Astrocyte (in vitro differentiated cells and primary cell): ENCODE data around the gene FOXK2. TPM values are rescaled to one million over a fixed set of nuclear protein-coding genes. Genes with fewer than 3 reads are reported as not detected.

Experiments
- DNase-seq: peaks from one replicate; pipeline ENCODE4 v3.0.0-alpha.2; 2010; ENCODE audit warnings: low read depth
- FAIRE-seq: peaks from 2 replicates; lab custom pipeline; 2011; peaks lifted over from hg19 to GRCh38; lab: Jason Lieb, UNC
- H2AFZ ChIP-seq: 2 replicates; pipeline ENCODE4 v1.6.0; 2012; ENCODE audit warnings: low read depth, low read length, inconsistent platforms
- H3K27ac ChIP-seq: 2 replicates; pipeline ENCODE4 v1.5.1; 2011; ENCODE audit warnings: low read depth, low read length, inconsistent platforms
- H3K27me3 ChIP-seq: 2 replicates; pipeline ENCODE4 v1.6.0; 2011; ENCODE audit warnings: low read length, inconsistent platforms; ENCODE audit not compliant: insufficient read depth
- H3K36me3 ChIP-seq: 2 replicates; pipeline ENCODE4 v1.5.1; 2011; ENCODE audit warnings: low read length, inconsistent platforms; ENCODE audit not compliant: insufficient read depth
- H3K4me1 ChIP-seq: 2 replicates; pipeline ENCODE4 v1.5.1; 2011; ENCODE audit warnings: low read length, inconsistent platforms; ENCODE audit not compliant: insufficient read depth
- H3K4me2 ChIP-seq: 2 replicates; pipeline ENCODE4 v1.6.0; 2012; ENCODE audit warnings: low read length, inconsistent platforms
- H3K4me3 ChIP-seq: 2 replicates; pipeline ENCODE4 v1.5.1; 2011; ENCODE audit warnings: low read depth, mild to moderate bottlenecking, low read length, inconsistent platforms; ENCODE audit not compliant: insufficient read depth
- H3K79me2 ChIP-seq: 2 replicates; pipeline ENCODE4 v1.6.0; 2012; ENCODE audit warnings: mild to moderate bottlenecking, low read length, inconsistent platforms; ENCODE audit not compliant: insufficient read depth
- H3K9ac ChIP-seq: 2 replicates; pipeline ENCODE4 v1.6.0; 2012; ENCODE audit warnings: mild to moderate bottlenecking, low read length, inconsistent platforms
- H3K9me3 ChIP-seq: 2 replicates; pipeline ENCODE4 v1.5.1; 2012; ENCODE audit warnings: low read depth, mild to moderate bottlenecking, low read length, inconsistent platforms; ENCODE audit not compliant: insufficient read depth
- H4K20me1 ChIP-seq: 2 replicates; pipeline ENCODE4 v1.6.0; 2012; ENCODE audit warnings: low read length, inconsistent platforms; ENCODE audit not compliant: insufficient read depth
- H3K27ac Mint-ChIP-seq: one replicate; pipeline ENCODE4 v1.8.0; 2021; ENCODE audit warnings: mild to moderate bottlenecking, mixed read lengths; ENCODE audit not compliant: unreplicated experiment
- H3K27me3 Mint-ChIP-seq: one replicate; pipeline ENCODE4 v1.8.0; 2021; ENCODE audit warnings: low read depth, mixed read lengths; ENCODE audit not compliant: unreplicated experiment
- H3K36me3 Mint-ChIP-seq: one replicate; pipeline ENCODE4 v1.8.0; 2021; ENCODE audit warnings: low read depth, mixed read lengths; ENCODE audit not compliant: unreplicated experiment
- H3K4me1 Mint-ChIP-seq: one replicate; pipeline ENCODE4 v1.8.0; 2021; ENCODE audit warnings: low read depth, mixed read lengths; ENCODE audit not compliant: unreplicated experiment
- H3K4me3 Mint-ChIP-seq: one replicate; pipeline ENCODE4 v1.8.0; 2021; ENCODE audit warnings: mild to moderate bottlenecking, moderate library complexity, mixed read lengths; ENCODE audit not compliant: unreplicated experiment
- H3K9me3 Mint-ChIP-seq: one replicate; pipeline ENCODE4 v1.8.0; 2021; ENCODE audit warnings: mild to moderate bottlenecking, mixed read lengths; ENCODE audit not compliant: unreplicated experiment
- EZH2 ChIP-seq: IDR thresholded peaks from 2 replicates; pipeline ENCODE4 v1.6.1; 2012; ENCODE audit warnings: mild to moderate bottlenecking, low read length, inconsistent platforms; ENCODE audit not compliant: insufficient read depth
- total RNA-seq: library from RNA; stranded (reverse); gene quantifications from 2 replicates; pipeline ENCODE4 v1.2.1, GENCODE V29; 2021
- TF ChIP-seq, protein P1 (sequence below): IDR thresholded peaks from 2 replicates; pipeline ENCODE4 v1.5.1; 2011; ENCODE audit warnings: low read depth, mild to moderate bottlenecking, inconsistent platforms, low read length, moderate library complexity; ENCODE audit not compliant: insufficient read depth

Gene FOXK2
- total RNA-seq, 1 donor from 2014 or later: 68.0 TPM

- H2AFZ ChIP-seq: no peak overlapping the region
- no peak for DNase-seq
- no peaks in the 10 kb centered on the region for H3K27me3 ChIP-seq
- H3K4me2 ChIP-seq: no peak overlapping the region
- H3K9me3 ChIP-seq: no peaks in the 10 kb centered on the region
- Mint-ChIP-seq H3K4me3 (no peak overlapping the region), H3K27ac (peak overlapping the region; percentile 34), H3K9me3 (no peaks in the 10 kb centered on the region), H3K4me1 (peaks cover 1% of the 10 kb centered on the region), H3K27me3 (peaks cover 2% of the 10 kb centered on the region), H3K36me3 (peaks cover 8% of the 10 kb centered on the region)
- H3K4me1 ChIP-seq: peaks cover 3% of the 10 kb centered on the region
- no peaks in the 10 kb centered on the region for H3K79me2 ChIP-seq
- H3K27ac ChIP-seq: no peak overlapping the region
- no peak for FAIRE-seq
- TF ChIP-seq, protein P1, sequence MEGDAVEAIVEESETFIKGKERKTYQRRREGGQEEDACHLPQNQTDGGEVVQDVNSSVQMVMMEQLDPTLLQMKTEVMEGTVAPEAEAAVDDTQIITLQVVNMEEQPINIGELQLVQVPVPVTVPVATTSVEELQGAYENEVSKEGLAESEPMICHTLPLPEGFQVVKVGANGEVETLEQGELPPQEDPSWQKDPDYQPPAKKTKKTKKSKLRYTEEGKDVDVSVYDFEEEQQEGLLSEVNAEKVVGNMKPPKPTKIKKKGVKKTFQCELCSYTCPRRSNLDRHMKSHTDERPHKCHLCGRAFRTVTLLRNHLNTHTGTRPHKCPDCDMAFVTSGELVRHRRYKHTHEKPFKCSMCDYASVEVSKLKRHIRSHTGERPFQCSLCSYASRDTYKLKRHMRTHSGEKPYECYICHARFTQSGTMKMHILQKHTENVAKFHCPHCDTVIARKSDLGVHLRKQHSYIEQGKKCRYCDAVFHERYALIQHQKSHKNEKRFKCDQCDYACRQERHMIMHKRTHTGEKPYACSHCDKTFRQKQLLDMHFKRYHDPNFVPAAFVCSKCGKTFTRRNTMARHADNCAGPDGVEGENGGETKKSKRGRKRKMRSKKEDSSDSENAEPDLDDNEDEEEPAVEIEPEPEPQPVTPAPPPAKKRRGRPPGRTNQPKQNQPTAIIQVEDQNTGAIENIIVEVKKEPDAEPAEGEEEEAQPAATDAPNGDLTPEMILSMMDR: no peak
- no peak for TF ChIP-seq EZH2
- no peaks in the 10 kb centered on the region for H4K20me1 ChIP-seq
- H3K36me3 ChIP-seq: no peaks in the 10 kb centered on the region
- H3K9ac ChIP-seq: no peak overlapping the region
- no peak overlapping the region for H3K4me3 ChIP-seq
These were observed 134.4 kb downstream of the FOXK2 start for GRCh38 chr17:82653651-82654528.

Other genes with a start within 250 kb of the FOXK2 start
- 146 and 153 TPM in 2 replicates for gene CSNK1D, start 246.0 kb upstream of the FOXK2 start, total RNA-seq
- 0.18 and 0.24 TPM in 2 replicates for gene CD7, start 202.1 kb upstream of the FOXK2 start, total RNA-seq
- 0.27 TPM in 1 of 2 replicates, not detected in the other for gene SECTM1, start 186.0 kb upstream of the FOXK2 start, total RNA-seq
- not detected in 2 replicates for gene TEX19, start 160.5 kb upstream of the FOXK2 start, total RNA-seq
- gene UTS2R, start 148.0 kb upstream of the FOXK2 start, total RNA-seq: not detected in 2 replicates
- gene HEXD, start 101.4 kb upstream of the FOXK2 start, total RNA-seq: 11.1 and 15.0 TPM in 2 replicates
- gene OGFOD3, start 101.1 kb upstream of the FOXK2 start, total RNA-seq: 20.9 and 21.3 TPM in 2 replicates
- gene CYBC1, start 69.0 kb upstream of the FOXK2 start, total RNA-seq: 67.3 and 68.1 TPM in 2 replicates
- gene NARF, start 61.0 kb upstream of the FOXK2 start, total RNA-seq: 62.8 and 64.4 TPM in 2 replicates
- gene WDR45B, start 128.7 kb downstream of the FOXK2 start, total RNA-seq: 74.3 and 75.4 TPM in 2 replicates
- gene RAB40B, start 179.0 kb downstream of the FOXK2 start, total RNA-seq: 15.8 and 17.5 TPM in 2 replicates
- gene FN3KRP, start 197.0 kb downstream of the FOXK2 start, total RNA-seq: 14.8 and 15.4 TPM in 2 replicates
- 4.0 and 4.1 TPM in 2 replicates for gene FN3K, start 215.9 kb downstream of the FOXK2 start, total RNA-seq
- gene TBCD, start 232.3 kb downstream of the FOXK2 start, total RNA-seq: 31.8 and 35.6 TPM in 2 replicates